ENCODE data around the gene TNFAIP1. TPM values are rescaled to one million over a fixed set of nuclear protein-coding genes. Genes with fewer than 3 reads are reported as not detected.

The TNFAIP1 gene
- total RNA-seq, 1 experiment from 2014 or later: 21.8 TPM

DNA sequence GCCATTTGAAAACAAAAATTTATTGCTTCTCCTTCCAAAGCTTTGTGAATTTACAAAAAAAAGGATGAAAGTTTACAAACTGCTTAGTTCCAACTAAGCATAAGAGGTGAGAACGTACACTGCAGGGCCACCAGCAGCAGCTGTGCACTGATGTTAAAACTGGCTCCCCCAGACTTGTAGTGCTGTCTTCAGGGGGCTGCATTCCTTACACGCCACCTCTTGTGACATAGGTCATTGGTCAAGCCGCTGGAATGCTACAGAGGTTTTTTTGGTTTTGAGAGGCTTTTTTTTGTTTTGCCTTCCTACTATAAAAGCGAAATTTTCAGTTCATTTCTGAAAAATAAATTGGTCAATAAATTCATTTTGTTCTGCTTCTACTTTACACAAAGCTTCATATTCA lies 7.2 kb upstream of the TNFAIP1 start:
- no peak overlapping the region for H3K9ac ChIP-seq (ENCODE audit: extremely low read depth, insufficient read length, low read length)

More for the DNA sequence above, 7.2 kb upstream of the TNFAIP1 start:
- H3K79me1 ChIP-seq (ENCODE audit: insufficient read depth, low read depth, low read length, poor library complexity, severe bottlenecking): peaks cover 9% of the 10 kb centered on the region
- no peak overlapping the region for H2BK5ac ChIP-seq (ENCODE audit: insufficient read length, low read length)
- TF ChIP-seq, protein P1, sequence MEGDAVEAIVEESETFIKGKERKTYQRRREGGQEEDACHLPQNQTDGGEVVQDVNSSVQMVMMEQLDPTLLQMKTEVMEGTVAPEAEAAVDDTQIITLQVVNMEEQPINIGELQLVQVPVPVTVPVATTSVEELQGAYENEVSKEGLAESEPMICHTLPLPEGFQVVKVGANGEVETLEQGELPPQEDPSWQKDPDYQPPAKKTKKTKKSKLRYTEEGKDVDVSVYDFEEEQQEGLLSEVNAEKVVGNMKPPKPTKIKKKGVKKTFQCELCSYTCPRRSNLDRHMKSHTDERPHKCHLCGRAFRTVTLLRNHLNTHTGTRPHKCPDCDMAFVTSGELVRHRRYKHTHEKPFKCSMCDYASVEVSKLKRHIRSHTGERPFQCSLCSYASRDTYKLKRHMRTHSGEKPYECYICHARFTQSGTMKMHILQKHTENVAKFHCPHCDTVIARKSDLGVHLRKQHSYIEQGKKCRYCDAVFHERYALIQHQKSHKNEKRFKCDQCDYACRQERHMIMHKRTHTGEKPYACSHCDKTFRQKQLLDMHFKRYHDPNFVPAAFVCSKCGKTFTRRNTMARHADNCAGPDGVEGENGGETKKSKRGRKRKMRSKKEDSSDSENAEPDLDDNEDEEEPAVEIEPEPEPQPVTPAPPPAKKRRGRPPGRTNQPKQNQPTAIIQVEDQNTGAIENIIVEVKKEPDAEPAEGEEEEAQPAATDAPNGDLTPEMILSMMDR (conservative IDR thresholded peaks at IDR 0.05): no peak
- no peak overlapping the region for H2AK5ac ChIP-seq (ENCODE audit: insufficient read length, low read length)
- H4K91ac ChIP-seq (ENCODE audit: insufficient read length, low read depth, low read length): no peak overlapping the region
- no peak overlapping the region for H2BK120ac ChIP-seq (ENCODE audit: low read depth, low read length, poor library complexity, severe bottlenecking)
- no peak overlapping the region for H3T11ph ChIP-seq (ENCODE audit: low read length)
- Mint-ChIP-seq H3K36me3 (ENCODE audit: insufficient read depth in 1 of 3, low read depth in 3 of 3) (peaks cover 22 to 44% (median 40%) of the 10 kb centered on the region in 3 experiments; a peak in 6 of 7 replicates), H3K27me3 (ENCODE audit: low read depth) (no peaks in the 10 kb centered on the region), H3K4me3 (no peak overlapping the region), H3K4me1 (peaks cover 0 to 3% of the 10 kb centered on the region in 2 experiments; a peak in 1 of 4 replicates), H3K27ac (no peak overlapping the region), H3K9me3 (no peaks in the 10 kb centered on the region)
- H3K18ac ChIP-seq (ENCODE audit: insufficient read length, low read depth, low read length): no peak overlapping the region
- DNase-seq: peak; percentile 24
- H2AFZ ChIP-seq (ENCODE audit: low read length): no peak overlapping the region
- no peak overlapping the region for H3K23ac ChIP-seq (ENCODE audit: insufficient read length, low read depth, low read length)
- H2BK15ac ChIP-seq (ENCODE audit: low read depth, low read length): no peak overlapping the region
- no peak overlapping the region for H3K4me2 ChIP-seq (ENCODE audit: insufficient read depth, insufficient read length, low read length)
- H3K4me1 ChIP-seq (ENCODE audit: insufficient read depth, low read length): no peaks in the 10 kb centered on the region
- no peak overlapping the region for H3K56ac ChIP-seq (ENCODE audit: insufficient read length, low read depth, low read length)
- H4K8ac ChIP-seq (replicated peaks; ENCODE audit: insufficient read length, low read depth, low read length): no peak overlapping the region
- no peaks in the 10 kb centered on the region for H3K23me2 ChIP-seq (ENCODE audit: insufficient read length, low read depth, low read length, poor library complexity, severe bottlenecking)
- H3K4ac ChIP-seq (ENCODE audit: low read depth, low read length): no peak overlapping the region
- H3K79me2 ChIP-seq (ENCODE audit: insufficient read depth, low read length): peaks cover 18% of the 10 kb centered on the region; the same call in 1 of the 2 replicates
- no peak overlapping the region for H4K5ac ChIP-seq (ENCODE audit: insufficient read length, low read depth, low read length)
- H3K9me3 ChIP-seq (ENCODE audit: control insufficient read depth, low read depth, low read length): no peaks in the 10 kb centered on the region
- no peak overlapping the region for H2BK12ac ChIP-seq (ENCODE audit: insufficient read length, low read depth, low read length)
- H2BK20ac ChIP-seq (ENCODE audit: low read depth, low read length, poor library complexity, severe bottlenecking): no peak overlapping the region
- no CpG with 5 or more reads among the region's 4 CpGs for WGBS (ENCODE audit: extremely low coverage, insufficient read length, low lambda C conversion rate)
- peaks cover 3% of the 10 kb centered on the region for H4K20me1 ChIP-seq (ENCODE audit: control insufficient read depth, insufficient read depth, insufficient read length)
- H3K27ac ChIP-seq (ENCODE audit: insufficient read length, low read depth, low read length): no peak overlapping the region
- no peak overlapping the region for H3K14ac ChIP-seq (ENCODE audit: insufficient read depth, low read length)
- no peaks in the 10 kb centered on the region for H3K27me3 ChIP-seq (ENCODE audit: insufficient read depth, low read length)
